H1 (cell line): ENCODE results near the gene SNX25. TPM values are rescaled to one million over a fixed set of nuclear protein-coding genes. Genes with fewer than 3 reads are reported as not detected.

Experiments used
- CTCF ChIA-PET: fragments of 300-600 bp; sonication (Branson Sonifier 250); formaldehyde crosslinking; loops from one replicate; lab custom pipeline; 2021; ENCODE audit not compliant: partially characterized antibody; lab: Charles Lee
- POLR2A ChIA-PET: fragments of 300-600 bp; sonication (Branson Sonifier 250); formaldehyde crosslinking; loops from one replicate; lab custom pipeline; 2021; ENCODE audit warnings: inconsistent platforms; ENCODE audit not compliant: partially characterized antibody; lab: Charles Lee
- DNase-seq, 2 experiments: peaks; one replicate each; pipeline versions ENCODE4 v3.0.0 to v3.0.0-alpha.2; 2010 to 2022; ENCODE audit warnings: low spot score in 2 of 2, low read depth in 1 of 2, mixed read lengths in 1 of 2
- FAIRE-seq: peaks from 2 replicates; lab custom pipeline; 2011; peaks lifted over from hg19 to GRCh38; lab: Jason Lieb, UNC
- H2AFZ ChIP-seq: 2 replicates; pipeline ENCODE4 v1.8.1; 2012; ENCODE audit warnings: low read length, inconsistent platforms
- H2AK5ac ChIP-seq: 2 replicates; pipeline ENCODE4 v1.6.1; 2013; ENCODE audit warnings: low read depth, low read length
- H2BK120ac ChIP-seq: replicated peaks from 2 replicates; pipeline ENCODE3; 2013; ENCODE audit warnings: low read depth, low read length, inconsistent platforms
- H2BK12ac ChIP-seq: 2 replicates; pipeline ENCODE4 v1.6.1; 2013; ENCODE audit warnings: low read depth, low read length
- H2BK15ac ChIP-seq: 2 replicates; pipeline ENCODE4 v1.6.1; 2013; ENCODE audit warnings: low read length
- H2BK20ac ChIP-seq: 2 replicates; pipeline ENCODE4 v1.6.1; 2013; ENCODE audit warnings: low read length
- H2BK5ac ChIP-seq: 2 replicates; pipeline ENCODE4 v1.6.1; 2013; ENCODE audit warnings: low read depth, low read length
- H3K14ac ChIP-seq: 2 replicates; pipeline ENCODE4 v1.6.1; 2013; ENCODE audit warnings: inconsistent platforms; ENCODE audit not compliant: insufficient read length
- H3K18ac ChIP-seq: 2 replicates; pipeline ENCODE4 v1.6.1; 2013; ENCODE audit warnings: low read length; ENCODE audit errors: extremely low read depth
- H3K23ac ChIP-seq: 2 replicates; pipeline ENCODE4 v1.6.1; 2013; ENCODE audit warnings: inconsistent platforms; ENCODE audit not compliant: insufficient read length
- H3K23me2 ChIP-seq: 2 replicates; pipeline ENCODE4 v1.6.1; 2013; ENCODE audit warnings: low read depth, low read length
- H3K27ac ChIP-seq: 2 replicates; pipeline ENCODE4 v1.6.1; 2011; ENCODE audit warnings: low read depth, low read length, inconsistent platforms
- H3K27me3 ChIP-seq, 4 experiments: replicated peaks in 1 of 4; 1 replicate in 1 of 4; 2 replicates in 3 of 4; pipeline versions ENCODE4 v1.6.1 to v1.8.1; 2011 to 2013; ENCODE audit warnings: low read length in 3 of 4, mild to moderate bottlenecking in 3 of 4, inconsistent platforms in 2 of 4, mixed read lengths in 2 of 4, moderate library complexity in 1 of 4; ENCODE audit not compliant: control insufficient read depth in 3 of 4, insufficient read depth in 3 of 4; ENCODE audit errors: extremely low read depth in 1 of 4
- H3K36me3 ChIP-seq, 4 experiments: 2 replicates each; pipeline versions ENCODE4 v1.6.1 to v1.8.1; 2011 to 2013; ENCODE audit warnings: mild to moderate bottlenecking in 4 of 4, low read length in 3 of 4, moderate library complexity in 2 of 4, control low read depth in 1 of 4, inconsistent platforms in 1 of 4; ENCODE audit not compliant: insufficient read depth in 4 of 4, control insufficient read depth in 2 of 4
- H3K4ac ChIP-seq: replicated peaks from 2 replicates; pipeline ENCODE3; 2013; ENCODE audit warnings: low read length, low read depth, mixed read lengths, inconsistent platforms; ENCODE audit not compliant: insufficient read length
- H3K4me1 ChIP-seq, 4 experiments: replicated peaks in 1 of 4; 1 replicate in 1 of 4; 2 replicates in 3 of 4; pipeline versions ENCODE4 v1.6.1 to v1.8.1; 2011 to 2013; ENCODE audit warnings: low read length in 3 of 4, inconsistent platforms in 2 of 4, mixed read lengths in 1 of 4; ENCODE audit not compliant: insufficient read depth in 4 of 4, control insufficient read depth in 3 of 4
- H3K4me2 ChIP-seq, 2 experiments: 2 replicates each; pipeline versions ENCODE4 v1.6.1 to v1.8.1; 2011 to 2013; ENCODE audit warnings: low read depth in 2 of 2, low read length in 2 of 2, control low read depth in 1 of 2, inconsistent platforms in 1 of 2, mild to moderate bottlenecking in 1 of 2; ENCODE audit not compliant: insufficient read depth in 1 of 2
- H3K4me3 ChIP-seq, 4 experiments: fragments of 200-600, 300-600 bp in 1 of 4; sonication (generic), shearing (Covaris generic), sonication (Bioruptor Twin) in 1 of 4; 2 replicates each; pipeline versions ENCODE4 v1.5.1 to v1.8.1; 2011 to 2016; ENCODE audit warnings: low read length in 4 of 4, low read depth in 3 of 4, control low read depth in 2 of 4, inconsistent platforms in 2 of 4, mild to moderate bottlenecking in 2 of 4, mixed read lengths in 1 of 4, moderate library complexity in 1 of 4; ENCODE audit not compliant: insufficient read depth in 2 of 4; ENCODE audit errors: extremely low read depth in 1 of 4
- H3K56ac ChIP-seq: replicated peaks from 2 replicates; pipeline ENCODE3; 2013; ENCODE audit warnings: low read depth, mild to moderate bottlenecking, mixed read lengths, low read length, inconsistent platforms; ENCODE audit not compliant: insufficient read length
- H3K79me1 ChIP-seq: 2 replicates; pipeline ENCODE4 v1.6.1; 2013; ENCODE audit warnings: low read depth, low read length, control low read depth
- H3K79me2 ChIP-seq, 2 experiments: 2 replicates each; pipeline versions ENCODE4 v1.6.1 to v1.8.1; 2012 to 2013; ENCODE audit warnings: low read length in 2 of 2, mild to moderate bottlenecking in 2 of 2, inconsistent platforms in 1 of 2; ENCODE audit not compliant: insufficient read depth in 2 of 2, control insufficient read depth in 1 of 2
- H3K9ac ChIP-seq, 4 experiments: replicated peaks in 1 of 4; 1 replicate in 1 of 4; 2 replicates in 3 of 4; pipeline versions ENCODE4 v1.6.1 to v1.8.1; 2011 to 2013; ENCODE audit warnings: low read depth in 3 of 4, low read length in 3 of 4, control low read depth in 2 of 4, mild to moderate bottlenecking in 2 of 4, moderate library complexity in 2 of 4, inconsistent platforms in 1 of 4; ENCODE audit errors: extremely low read depth in 1 of 4
- H3K9me3 ChIP-seq, 2 experiments: 2 replicates each; pipeline versions ENCODE4 v1.6.1 to v1.8.1; 2012 to 2013; ENCODE audit warnings: mild to moderate bottlenecking in 2 of 2, moderate library complexity in 2 of 2, control low read depth in 1 of 2, inconsistent platforms in 1 of 2, low read depth in 1 of 2, low read length in 1 of 2, mixed read lengths in 1 of 2; ENCODE audit not compliant: insufficient read depth in 2 of 2
- H4K20me1 ChIP-seq, 2 experiments: replicated peaks in 1 of 2; 2 replicates each; pipeline versions ENCODE3 to v1.8.1; 2011 to 2013; ENCODE audit warnings: inconsistent platforms in 2 of 2, low read length in 2 of 2, mild to moderate bottlenecking in 1 of 2; ENCODE audit not compliant: insufficient read depth in 2 of 2, control insufficient read depth in 1 of 2
- H4K5ac ChIP-seq: 2 replicates; pipeline ENCODE4 v1.6.1; 2013; ENCODE audit warnings: low read length, low read depth, mixed read lengths, inconsistent platforms; ENCODE audit not compliant: insufficient read length
- H4K8ac ChIP-seq: 2 replicates; pipeline ENCODE4 v1.8.0; 2013; ENCODE audit warnings: mild to moderate bottlenecking, moderate library complexity, low read length, inconsistent platforms; ENCODE audit not compliant: insufficient read depth; ENCODE audit errors: extremely low read depth
- H4K91ac ChIP-seq: replicated peaks from 2 replicates; pipeline ENCODE3; 2013; ENCODE audit warnings: low read length, mixed read lengths, inconsistent platforms; ENCODE audit not compliant: insufficient read length
- RBBP5 ChIP-seq: IDR thresholded peaks from 2 replicates; pipeline ENCODE4 v1.7.1; 2012; ENCODE audit warnings: low read depth, mild to moderate bottlenecking, inconsistent platforms, low read length, moderate library complexity, borderline replicate concordance
- TEAD4 ChIP-seq: IDR thresholded peaks from 2 replicates; pipeline ENCODE4 v1.6.1; 2012; ENCODE audit warnings: low read depth, low read length, inconsistent platforms, mixed read lengths
- WGBS, 2 experiments: shearing (Covaris generic) in 1 of 2; methylation state at CpG; one replicate each; pipeline versions ENCODE4 v1.1.6 to v1.1.7; 2013 to 2015; ENCODE audit warnings: low lambda C conversion rate in 2 of 2, mixed read lengths in 2 of 2, inconsistent platforms in 1 of 2, low coverage in 1 of 2, missing lambda C conversion rate in 1 of 2; ENCODE audit not compliant: insufficient replicate concordance in 2 of 2, insufficient coverage in 1 of 2, insufficient read length in 1 of 2; ENCODE audit errors: extremely low coverage in 1 of 2, missing lambda C conversion rate in 1 of 2; 5-methylcytosine and 5-hydroxymethylcytosine counted together
- polyA plus RNA-seq, 7 experiments: library from polyadenylated mRNA; depleted of rRNA in 3 of 7; stranded (reverse) in 5 of 7; unstranded in 2 of 7; fragments of >200 nt in 5 of 7; fragments of 200-250 nt in 2 of 7; gene quantifications; 1 replicate in 5 of 7; 2 replicates in 1 of 7; 4 replicates in 1 of 7; pipeline versions ENCODE4 v1.2.1 to v1.2.3, GENCODE V29; 2011 to 2013; ENCODE audit warnings: missing spikeins in 2 of 7, mixed read lengths in 2 of 7
- total RNA-seq: library from RNA; stranded (reverse); fragmentation: NEBNext Ultra II Directional; extraction: Animal tissue kit (Norgen Biotek cat#: 25700); gene quantifications from 2 replicates; pipeline ENCODE4 v1.2.1, GENCODE V29; 2021

The SNX25 gene
- total and polyA plus RNA-seq, 2 of the 8 experiments (the other 6 are each of a cell fraction or from before 2014, with no cell fraction given), result 5.4 to 19.9 TPM

DNA sequence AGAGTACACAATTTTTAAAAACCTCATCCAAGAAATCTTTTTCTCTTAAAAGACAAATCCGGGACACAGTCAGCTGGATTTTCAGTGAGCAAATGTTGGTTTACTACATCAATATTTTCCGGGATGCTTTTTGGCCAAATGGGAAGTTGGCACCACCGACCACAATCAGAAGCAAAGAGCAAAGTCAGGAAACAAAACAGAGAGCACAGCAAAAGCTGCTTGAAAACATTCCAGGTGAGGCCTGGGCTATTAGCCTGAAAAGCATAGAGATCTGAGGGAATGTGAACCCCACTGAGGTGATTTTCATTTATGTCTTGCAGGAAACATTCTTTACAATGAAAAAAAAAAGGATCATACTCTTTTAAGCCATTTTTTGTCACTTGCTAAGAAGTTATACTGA lies 152.5 kb downstream of the SNX25 start:
- ChIA-PET POLR2A (interaction anchor here (1.0 kb wide), 1 partner anchor 9 kb away, joined by 4 read pairs; no protein-coding TSS in a partner anchor), CTCF (interaction anchor here (0.6 kb wide), 2 partner anchors 420 to 433 kb away, joined by 3 read pairs; no protein-coding TSS in a partner anchor)
- no peak overlapping the region for H2AFZ ChIP-seq
- H3K4me1 ChIP-seq, result peaks cover 0 to 3% (median 0%) of the 10 kb centered on the region in 4 experiments; a peak in 2 of 7 replicates
- 77% methylated on average over 3 of the region's 3 CpGs; no CpG with 5 or more reads in 1 of the 2 experiments for WGBS, 2 experiments
- H4K20me1 ChIP-seq, result no peaks in the 10 kb centered on the region
- H2BK20ac ChIP-seq, result no peak overlapping the region
- TF ChIP-seq RBBP5, result no peak
- TF ChIP-seq TEAD4, result peak; percentile 60; the same call in 1 of the 2 replicates
- no peak overlapping the region for H3K4me3 ChIP-seq
- H2BK15ac ChIP-seq, result no peak overlapping the region
- H3K9ac ChIP-seq, result no peak overlapping the region
- H3K27ac ChIP-seq, result no peak overlapping the region
- H3K23me2 ChIP-seq, result no peaks in the 10 kb centered on the region
- H3K23ac ChIP-seq, result no peak overlapping the region
- H3K14ac ChIP-seq, result no peak overlapping the region
- H3K27me3 ChIP-seq, result no peaks in the 10 kb centered on the region
- no peaks in the 10 kb centered on the region for H3K79me2 ChIP-seq
- no peak overlapping the region for H4K8ac ChIP-seq
- H2BK12ac ChIP-seq, result no peak overlapping the region
- H4K91ac ChIP-seq, result no peak overlapping the region
- H3K4ac ChIP-seq, result no peak overlapping the region
- H2BK120ac ChIP-seq, result no peak overlapping the region
- no peak overlapping the region for H4K5ac ChIP-seq
- DNase-seq (no peak), FAIRE-seq (peak; percentile 28)
- H3K56ac ChIP-seq, result no peak overlapping the region
- no peak overlapping the region for H2BK5ac ChIP-seq
- no peak overlapping the region for H3K18ac ChIP-seq
- no peaks in the 10 kb centered on the region for H3K9me3 ChIP-seq
- H3K36me3 ChIP-seq, result peaks cover 0 to 11% (median 3%) of the 10 kb centered on the region in 4 experiments; a peak in 2 of 8 replicates
- H3K79me1 ChIP-seq, result no peaks in the 10 kb centered on the region
- no peak overlapping the region for H2AK5ac ChIP-seq
- H3K4me2 ChIP-seq, result no peak overlapping the region
